ENCODE measurements around the gene GJA3.

- TF ChIP-seq, protein P1, sequence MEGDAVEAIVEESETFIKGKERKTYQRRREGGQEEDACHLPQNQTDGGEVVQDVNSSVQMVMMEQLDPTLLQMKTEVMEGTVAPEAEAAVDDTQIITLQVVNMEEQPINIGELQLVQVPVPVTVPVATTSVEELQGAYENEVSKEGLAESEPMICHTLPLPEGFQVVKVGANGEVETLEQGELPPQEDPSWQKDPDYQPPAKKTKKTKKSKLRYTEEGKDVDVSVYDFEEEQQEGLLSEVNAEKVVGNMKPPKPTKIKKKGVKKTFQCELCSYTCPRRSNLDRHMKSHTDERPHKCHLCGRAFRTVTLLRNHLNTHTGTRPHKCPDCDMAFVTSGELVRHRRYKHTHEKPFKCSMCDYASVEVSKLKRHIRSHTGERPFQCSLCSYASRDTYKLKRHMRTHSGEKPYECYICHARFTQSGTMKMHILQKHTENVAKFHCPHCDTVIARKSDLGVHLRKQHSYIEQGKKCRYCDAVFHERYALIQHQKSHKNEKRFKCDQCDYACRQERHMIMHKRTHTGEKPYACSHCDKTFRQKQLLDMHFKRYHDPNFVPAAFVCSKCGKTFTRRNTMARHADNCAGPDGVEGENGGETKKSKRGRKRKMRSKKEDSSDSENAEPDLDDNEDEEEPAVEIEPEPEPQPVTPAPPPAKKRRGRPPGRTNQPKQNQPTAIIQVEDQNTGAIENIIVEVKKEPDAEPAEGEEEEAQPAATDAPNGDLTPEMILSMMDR (IDR thresholded peaks at IDR 0.05): no peak
- TF ChIP-seq POLR2A (IDR thresholded peaks at IDR 0.05) (no peak), POLR2AphosphoS5 (IDR thresholded peaks at IDR 0.05) (no peak), EP300 (IDR thresholded peaks at IDR 0.05; ENCODE audit: low read depth) (no peak)
These were observed 561 bp upstream of the GJA3 start for GRCh38 chr13:20161275-20161950.

All from transverse colon (tissue), 4 donors.